ENCODE results near the gene NUCB1. TPM values are rescaled to one million over a fixed set of nuclear protein-coding genes. Genes with fewer than 3 reads are reported as not detected.

Gene NUCB1
- total and polyA plus RNA-seq, 9 of the 15 experiments (the other 6 are each of a cell fraction or from before 2014, with no cell fraction given) = 3.1 to 153 (median 71.7) TPM

DNA sequence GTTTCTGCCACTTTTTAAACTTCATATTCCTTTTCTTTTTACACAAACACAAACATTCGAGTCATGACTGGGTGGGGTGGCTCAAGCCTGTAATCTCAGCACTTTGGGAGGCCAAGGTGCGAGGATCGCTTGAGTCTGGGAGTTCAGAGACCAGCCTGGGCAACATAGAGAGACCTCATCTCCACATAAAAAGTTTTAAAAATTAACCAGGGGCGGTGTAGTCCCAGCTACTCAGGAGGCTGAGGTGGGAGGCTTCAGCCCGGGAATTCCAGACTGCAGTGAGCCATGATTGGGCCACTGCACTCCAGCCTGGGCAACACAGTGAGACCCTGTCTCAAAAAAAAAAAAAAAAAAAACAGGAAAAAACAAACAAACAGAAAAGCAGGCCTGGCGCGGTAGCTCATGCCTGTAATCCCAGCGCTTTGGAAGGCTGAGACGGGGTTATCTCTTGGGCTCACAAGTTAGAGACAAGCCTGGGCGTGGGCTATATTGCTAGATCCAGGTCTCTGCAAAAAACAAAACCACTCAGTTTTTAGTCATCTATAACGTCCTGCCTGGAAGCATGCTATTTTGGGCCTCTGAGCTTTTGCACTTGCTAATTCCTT is 54.0 kb downstream of the NUCB1 start (continued):
- TF ChIP-seq, protein P1, sequence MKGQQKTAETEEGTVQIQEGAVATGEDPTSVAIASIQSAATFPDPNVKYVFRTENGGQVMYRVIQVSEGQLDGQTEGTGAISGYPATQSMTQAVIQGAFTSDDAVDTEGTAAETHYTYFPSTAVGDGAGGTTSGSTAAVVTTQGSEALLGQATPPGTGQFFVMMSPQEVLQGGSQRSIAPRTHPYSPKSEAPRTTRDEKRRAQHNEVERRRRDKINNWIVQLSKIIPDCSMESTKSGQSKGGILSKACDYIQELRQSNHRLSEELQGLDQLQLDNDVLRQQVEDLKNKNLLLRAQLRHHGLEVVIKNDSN (CRISPR knock-in tag; IDR thresholded peaks at IDR 0.05) = no peak
- TF ChIP-seq KDM5B (IDR thresholded peaks at IDR 0.05; ENCODE audit: insufficient replicate concordance, low read depth, low read length) (no peak), ATF1 (CRISPR knock-in tag; IDR thresholded peaks at IDR 0.05) (no peak), ATF1 (tag; IDR thresholded peaks at IDR 0.05) (no peak), TARDBP (IDR thresholded peaks at IDR 0.05) (no peak), BCOR (IDR thresholded peaks at IDR 0.05) (peak; percentile 85), ZNF324 (CRISPR knock-in tag; IDR thresholded peaks at IDR 0.05) (no peak), CEBPG (CRISPR knock-in tag; IDR thresholded peaks at IDR 0.05) (no peak), CEBPG (tag; conservative IDR thresholded peaks at IDR 0.05 in 1 of 2, IDR thresholded peaks at IDR 0.05 in 1 of 2) (no peak), NR2F6 (CRISPR knock-in tag; IDR thresholded peaks at IDR 0.05) (no peak), RAD51 (IDR thresholded peaks at IDR 0.05; ENCODE audit: borderline replicate concordance, low read depth) (no peak), MYNN (IDR thresholded peaks at IDR 0.05) (no peak), MYNN (CRISPR knock-in tag; IDR thresholded peaks at IDR 0.05) (no peak), PCBP1 (IDR thresholded peaks at IDR 0.05; ENCODE audit: low read depth, low read length, poor library complexity, severe bottlenecking) (no peak), HCFC1 (IDR thresholded peaks at IDR 0.05; ENCODE audit: low read depth, low read length) (no peak), CHD1 (IDR thresholded peaks at IDR 0.05; ENCODE audit: low read length) (no peak), ZNF133 (CRISPR knock-in tag; IDR thresholded peaks at IDR 0.05) (no peak), ZNF354B (CRISPR knock-in tag; IDR thresholded peaks at IDR 0.05) (no peak), RBM14 (IDR thresholded peaks at IDR 0.05; ENCODE audit: borderline replicate concordance, insufficient read depth, low read depth, low read length) (no peak), CBFA2T3 (IDR thresholded peaks at IDR 0.05) (peak; percentile 53)
- TF ChIP-seq, protein P2, sequence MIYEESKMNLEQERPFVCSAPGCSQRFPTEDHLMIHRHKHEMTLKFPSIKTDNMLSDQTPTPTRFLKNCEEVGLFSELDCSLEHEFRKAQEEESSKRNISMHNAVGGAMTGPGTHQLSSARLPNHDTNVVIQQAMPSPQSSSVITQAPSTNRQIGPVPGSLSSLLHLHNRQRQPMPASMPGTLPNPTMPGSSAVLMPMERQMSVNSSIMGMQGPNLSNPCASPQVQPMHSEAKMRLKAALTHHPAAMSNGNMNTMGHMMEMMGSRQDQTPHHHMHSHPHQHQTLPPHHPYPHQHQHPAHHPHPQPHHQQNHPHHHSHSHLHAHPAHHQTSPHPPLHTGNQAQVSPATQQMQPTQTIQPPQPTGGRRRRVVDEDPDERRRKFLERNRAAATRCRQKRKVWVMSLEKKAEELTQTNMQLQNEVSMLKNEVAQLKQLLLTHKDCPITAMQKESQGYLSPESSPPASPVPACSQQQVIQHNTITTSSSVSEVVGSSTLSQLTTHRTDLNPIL (CRISPR knock-in tag; IDR thresholded peaks at IDR 0.05) = no peak
- TF ChIP-seq, protein P3, sequence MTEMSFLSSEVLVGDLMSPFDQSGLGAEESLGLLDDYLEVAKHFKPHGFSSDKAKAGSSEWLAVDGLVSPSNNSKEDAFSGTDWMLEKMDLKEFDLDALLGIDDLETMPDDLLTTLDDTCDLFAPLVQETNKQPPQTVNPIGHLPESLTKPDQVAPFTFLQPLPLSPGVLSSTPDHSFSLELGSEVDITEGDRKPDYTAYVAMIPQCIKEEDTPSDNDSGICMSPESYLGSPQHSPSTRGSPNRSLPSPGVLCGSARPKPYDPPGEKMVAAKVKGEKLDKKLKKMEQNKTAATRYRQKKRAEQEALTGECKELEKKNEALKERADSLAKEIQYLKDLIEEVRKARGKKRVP (CRISPR knock-in tag; IDR thresholded peaks at IDR 0.05) = no peak
- TF ChIP-seq, protein P4, sequence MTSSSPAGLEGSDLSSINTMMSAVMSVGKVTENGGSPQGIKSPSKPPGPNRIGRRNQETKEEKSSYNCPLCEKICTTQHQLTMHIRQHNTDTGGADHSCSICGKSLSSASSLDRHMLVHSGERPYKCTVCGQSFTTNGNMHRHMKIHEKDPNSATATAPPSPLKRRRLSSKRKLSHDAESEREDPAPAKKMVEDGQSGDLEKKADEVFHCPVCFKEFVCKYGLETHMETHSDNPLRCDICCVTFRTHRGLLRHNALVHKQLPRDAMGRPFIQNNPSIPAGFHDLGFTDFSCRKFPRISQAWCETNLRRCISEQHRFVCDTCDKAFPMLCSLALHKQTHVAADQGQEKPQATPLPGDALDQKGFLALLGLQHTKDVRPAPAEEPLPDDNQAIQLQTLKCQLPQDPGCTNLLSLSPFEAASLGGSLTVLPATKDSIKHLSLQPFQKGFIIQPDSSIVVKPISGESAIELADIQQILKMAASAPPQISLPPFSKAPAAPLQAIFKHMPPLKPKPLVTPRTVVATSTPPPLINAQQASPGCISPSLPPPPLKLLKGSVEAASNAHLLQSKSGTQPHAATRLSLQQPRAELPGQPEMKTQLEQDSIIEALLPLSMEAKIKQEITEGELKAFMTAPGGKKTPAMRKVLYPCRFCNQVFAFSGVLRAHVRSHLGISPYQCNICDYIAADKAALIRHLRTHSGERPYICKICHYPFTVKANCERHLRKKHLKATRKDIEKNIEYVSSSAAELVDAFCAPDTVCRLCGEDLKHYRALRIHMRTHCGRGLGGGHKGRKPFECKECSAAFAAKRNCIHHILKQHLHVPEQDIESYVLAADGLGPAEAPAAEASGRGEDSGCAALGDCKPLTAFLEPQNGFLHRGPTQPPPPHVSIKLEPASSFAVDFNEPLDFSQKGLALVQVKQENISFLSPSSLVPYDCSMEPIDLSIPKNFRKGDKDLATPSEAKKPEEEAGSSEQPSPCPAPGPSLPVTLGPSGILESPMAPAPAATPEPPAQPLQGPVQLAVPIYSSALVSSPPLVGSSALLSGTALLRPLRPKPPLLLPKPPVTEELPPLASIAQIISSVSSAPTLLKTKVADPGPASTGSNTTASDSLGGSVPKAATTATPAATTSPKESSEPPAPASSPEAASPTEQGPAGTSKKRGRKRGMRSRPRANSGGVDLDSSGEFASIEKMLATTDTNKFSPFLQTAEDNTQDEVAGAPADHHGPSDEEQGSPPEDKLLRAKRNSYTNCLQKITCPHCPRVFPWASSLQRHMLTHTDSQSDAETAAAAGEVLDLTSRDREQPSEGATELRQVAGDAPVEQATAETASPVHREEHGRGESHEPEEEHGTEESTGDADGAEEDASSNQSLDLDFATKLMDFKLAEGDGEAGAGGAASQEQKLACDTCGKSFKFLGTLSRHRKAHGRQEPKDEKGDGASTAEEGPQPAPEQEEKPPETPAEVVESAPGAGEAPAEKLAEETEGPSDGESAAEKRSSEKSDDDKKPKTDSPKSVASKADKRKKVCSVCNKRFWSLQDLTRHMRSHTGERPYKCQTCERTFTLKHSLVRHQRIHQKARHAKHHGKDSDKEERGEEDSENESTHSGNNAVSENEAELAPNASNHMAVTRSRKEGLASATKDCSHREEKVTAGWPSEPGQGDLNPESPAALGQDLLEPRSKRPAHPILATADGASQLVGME (CRISPR knock-in tag; IDR thresholded peaks at IDR 0.05) = no peak
